Vagina (tissue), 2 donors: ENCODE measurements around the gene CAMTA2.

Experiments used
- CTCF ChIP-seq, 3 experiments: fragments of 450-650 bp in 2 of 3; fragments of 200-600 bp in 1 of 3; sonication (generic) in 1 of 3; IDR thresholded peaks; one replicate each; pipeline ENCODE4 v1.5.1; 2017 to 2019; ENCODE audit warnings: antibody characterized with exemption in 3 of 3, mild to moderate bottlenecking in 2 of 3, moderate library complexity in 2 of 3
- POLR2A ChIP-seq, 2 donors: fragments of 450-650 bp; IDR thresholded peaks; one replicate each; pipeline ENCODE4 v1.6.1; 2017; ENCODE audit warnings: antibody characterized with exemption in 2 of 2, mild to moderate bottlenecking in 2 of 2, moderate library complexity in 2 of 2
- POLR2AphosphoS5 ChIP-seq, 2 donors: sonication (generic); formaldehyde crosslinking; IDR thresholded peaks; one replicate each; pipeline ENCODE4 v1.9.0; 2017; ENCODE audit warnings: antibody characterized with exemption in 2 of 2, mild to moderate bottlenecking in 2 of 2, low read depth in 1 of 2; ENCODE audit not compliant: insufficient read depth in 1 of 2

GRCh38 chr17:4950746-4951204 lies 36.7 kb downstream of the CAMTA2 start, which contains the start of gene ENO3:
- TF ChIP-seq CTCF (IDR thresholded peaks at IDR 0.05) (no peak), POLR2A (IDR thresholded peaks at IDR 0.05) (no peak), POLR2AphosphoS5 (IDR thresholded peaks at IDR 0.05; ENCODE audit: insufficient read depth in 1 of 2, low read depth in 1 of 2) (no peak)
